Sigmoid colon (tissue), 7 donors: ENCODE data around the gene PDZD8. TPM values are rescaled to one million over a fixed set of nuclear protein-coding genes. Genes with fewer than 3 reads are reported as not detected.

Experiments used
- DNase-seq: peaks from one replicate; pipeline ENCODE4 v3.0.0-alpha.2; 2019
- H3K27ac ChIP-seq, 4 donors: fragments of 200-600 bp; sonication (generic); one replicate each; pipeline ENCODE4 v1.5.1; 2016 to 2019; ENCODE audit warnings: mild to moderate bottlenecking in 1 of 4
- H3K27me3 ChIP-seq, 3 donors: fragments of 200-600 bp; sonication (generic); one replicate each; pipeline ENCODE4 v1.5.1; 2019; ENCODE audit warnings: mild to moderate bottlenecking in 1 of 3
- H3K36me3 ChIP-seq, 4 donors: fragments of 200-600 bp; sonication (generic); one replicate each; pipeline ENCODE4 v1.5.1; 2016 to 2019
- H3K4me1 ChIP-seq, 4 donors: fragments of 200-600 bp; sonication (generic); one replicate each; pipeline ENCODE4 v1.5.1; 2017 to 2019
- H3K4me3 ChIP-seq, 4 donors: fragments of 200-600 bp; sonication (generic); one replicate each; pipeline ENCODE4 v1.5.1; 2017 to 2019; ENCODE audit warnings: mild to moderate bottlenecking in 2 of 4, moderate library complexity in 1 of 4
- H3K9me3 ChIP-seq, 4 donors: fragments of 200-600 bp in 3 of 4; sonication (generic) in 3 of 4; one replicate each; pipeline versions ENCODE4 v1.5.1 to v1.6.1; 2013 to 2019
- CTCF ChIP-seq, 4 experiments: fragments of 450-650 bp in 3 of 4; fragments of 200-600 bp in 1 of 4; IDR thresholded peaks; one replicate each; pipeline ENCODE4 v1.5.1; 2016 to 2019; ENCODE audit warnings: antibody characterized with exemption in 4 of 4, mild to moderate bottlenecking in 3 of 4, moderate library complexity in 2 of 4
- EP300 ChIP-seq, 4 donors: sonication (generic); formaldehyde crosslinking; IDR thresholded peaks; one replicate each; pipeline ENCODE4 v1.6.1; 2017; ENCODE audit warnings: antibody characterized with exemption in 4 of 4
- POLR2A ChIP-seq, 2 donors: fragments of 450-650 bp; IDR thresholded peaks; one replicate each; pipeline ENCODE4 v1.6.1; 2016; ENCODE audit warnings: antibody characterized with exemption in 2 of 2, mild to moderate bottlenecking in 2 of 2, moderate library complexity in 2 of 2
- POLR2AphosphoS5 ChIP-seq, 4 donors: sonication (generic); formaldehyde crosslinking; IDR thresholded peaks; one replicate each; pipeline ENCODE4 v1.6.1; 2017; ENCODE audit warnings: antibody characterized with exemption in 4 of 4
- WGBS, 2 donors: extraction: QIAGEN DNeasy Blood & Tissue Kit; methylation state at CpG; one replicate each; pipeline ENCODE4 v1.1.7; 2013; 5-methylcytosine and 5-hydroxymethylcytosine counted together
- intact Hi-C: fragments of 100-400 bp; cut with DNase I; formaldehyde crosslinking; loops from one replicate; pipeline ENCODE4 v1.15.1; 2023
- polyA plus RNA-seq, 3 donors: library from polyadenylated mRNA; stranded (reverse); fragments of 200-250 nt; gene quantifications; one replicate each; pipeline ENCODE4 v1.2.3, GENCODE V29; 2013
- total RNA-seq, 4 donors: library from RNA; depleted of rRNA; stranded (reverse); fragments of >200 nt; gene quantifications; one replicate each; pipeline ENCODE4 v1.1.0, GENCODE V29; 2016
- donor health status: healthy with polysubstance abuse.
- donor health status: Bipolar disorder and iron deficiency.
- donor health status: healthy.

Gene PDZD8
- total and polyA plus RNA-seq, 7 donors, result 3.5 to 34.3 (median 25.2) TPM

- 91 to 95% methylated on average over 2 of the region's 2 CpGs for WGBS, 2 donors
- intact Hi-C loops, result no loop called here
- Histone ChIP-seq H3K27ac (no peak overlapping the region), H3K9me3 (no peaks in the 10 kb centered on the region), H3K4me1 (no peaks in the 10 kb centered on the region), H3K36me3 (no peaks in the 10 kb centered on the region), H3K4me3 (no peak overlapping the region), H3K27me3 (peaks cover 0 to 4% (median 0%) of the 10 kb centered on the region in 3 donors)
- TF ChIP-seq POLR2A (IDR thresholded peaks at IDR 0.05) (no peak), CTCF (IDR thresholded peaks at IDR 0.05) (no peak), EP300 (IDR thresholded peaks at IDR 0.05) (no peak), POLR2AphosphoS5 (IDR thresholded peaks at IDR 0.05) (no peak)
- DNase-seq, result no peak
Measured at GRCh38 chr10:117268907-117269306, 106.3 kb downstream of the PDZD8 start.

GRCh38 chr10:117268258-117268657 is 107.0 kb downstream of the PDZD8 start:
- intact Hi-C loops, result no loop called here
- no peak for TF ChIP-seq CTCF (IDR thresholded peaks at IDR 0.05)
- no peak for TF ChIP-seq POLR2A (IDR thresholded peaks at IDR 0.05)
- no peak for TF ChIP-seq POLR2AphosphoS5 (IDR thresholded peaks at IDR 0.05)
- TF ChIP-seq EP300 (IDR thresholded peaks at IDR 0.05), result no peak
- 92 to 94% methylated on average over 4 of the region's 4 CpGs for WGBS, 2 donors
- Histone ChIP-seq H3K36me3 (no peaks in the 10 kb centered on the region), H3K9me3 (no peaks in the 10 kb centered on the region), H3K27me3 (peaks cover 0 to 5% (median 0%) of the 10 kb centered on the region in 3 donors), H3K27ac (no peak overlapping the region), H3K4me1 (no peaks in the 10 kb centered on the region), H3K4me3 (no peak overlapping the region)
- no peak for DNase-seq

GRCh38 chr10:117266812-117267211 is 108.4 kb downstream of the PDZD8 start:
- WGBS, 2 donors, result 81 to 82% methylated on average over 2 of the region's 2 CpGs
- no peaks in the 10 kb centered on the region for H3K36me3 ChIP-seq
- no peak for TF ChIP-seq POLR2AphosphoS5 (IDR thresholded peaks at IDR 0.05)
- TF ChIP-seq EP300 (IDR thresholded peaks at IDR 0.05), result no peak
- TF ChIP-seq POLR2A (IDR thresholded peaks at IDR 0.05), result no peak
- no peak for TF ChIP-seq CTCF (IDR thresholded peaks at IDR 0.05)
- DNase-seq, result no peak
- intact Hi-C loops, result no loop called here
- H3K4me1 ChIP-seq, result no peaks in the 10 kb centered on the region
- H3K27me3 ChIP-seq, result peaks cover 0 to 19% (median 0%) of the 10 kb centered on the region in 3 donors
- H3K27ac ChIP-seq, result no peak overlapping the region
- no peak overlapping the region for H3K4me3 ChIP-seq
- no peaks in the 10 kb centered on the region for H3K9me3 ChIP-seq

GRCh38 chr10:117266400-117266799 is 108.8 kb downstream of the PDZD8 start:
- H3K4me3 ChIP-seq, result no peak overlapping the region
- H3K27ac ChIP-seq, result no peak overlapping the region
- H3K9me3 ChIP-seq, result no peaks in the 10 kb centered on the region
- intact Hi-C loops, result no loop called here
- H3K4me1 ChIP-seq, result no peaks in the 10 kb centered on the region
- H3K27me3 ChIP-seq, result peaks cover 0 to 23% (median 2%) of the 10 kb centered on the region in 3 donors
- H3K36me3 ChIP-seq, result no peaks in the 10 kb centered on the region
- DNase-seq, result no peak
- TF ChIP-seq POLR2A (IDR thresholded peaks at IDR 0.05), result no peak
- TF ChIP-seq EP300 (IDR thresholded peaks at IDR 0.05), result no peak
- TF ChIP-seq CTCF (IDR thresholded peaks at IDR 0.05), result no peak
- no peak for TF ChIP-seq POLR2AphosphoS5 (IDR thresholded peaks at IDR 0.05)
- 76 to 90% methylated on average over 9 of the region's 9 CpGs for WGBS, 2 donors

- Histone ChIP-seq H3K36me3 (no peaks in the 10 kb centered on the region), H3K27ac (no peak overlapping the region), H3K4me1 (no peaks in the 10 kb centered on the region), H3K27me3 (peaks cover 0 to 36% (median 6%) of the 10 kb centered on the region in 3 donors), H3K9me3 (no peaks in the 10 kb centered on the region), H3K4me3 (no peak overlapping the region)
- intact Hi-C loops, result no loop called here
- TF ChIP-seq POLR2A (IDR thresholded peaks at IDR 0.05) (no peak), POLR2AphosphoS5 (IDR thresholded peaks at IDR 0.05) (no peak), CTCF (IDR thresholded peaks at IDR 0.05) (no peak), EP300 (IDR thresholded peaks at IDR 0.05) (no peak)
- WGBS, 2 donors, result 57 to 76% methylated on average over 7 of the region's 7 CpGs
- DNase-seq, result no peak
Measured at GRCh38 chr10:117264782-117265181, 110.5 kb downstream of the PDZD8 start.
